ENCODE data around the gene TOMM20.
"Not testable (repeated sequence)": the region's sequence is repeated elsewhere in the genome, so short reads cannot be mapped to it uniquely, and the experiment has no call there.

DNA sequence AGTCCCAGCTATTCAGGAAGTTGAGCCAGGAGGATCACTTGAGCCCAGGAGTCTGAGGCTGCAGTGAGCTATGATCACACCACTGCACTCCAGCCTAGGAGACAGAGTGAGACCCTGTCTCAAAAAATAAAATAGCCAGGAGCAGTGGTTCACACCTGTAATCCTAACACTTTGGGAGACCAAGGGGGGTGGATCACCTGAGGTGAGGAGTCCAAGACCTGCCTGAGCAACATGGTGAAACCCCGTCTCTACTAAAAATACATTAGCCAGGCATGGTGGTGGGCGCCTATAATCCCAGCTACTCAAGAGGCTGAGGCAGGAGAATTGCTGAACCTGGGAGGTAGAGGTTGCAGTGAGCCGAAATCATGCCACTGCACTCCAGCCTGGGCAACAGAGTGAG lies 56.1 kb downstream of the TOMM20 start:
- TF ChIP-seq POLR2AphosphoS5, POLR2A (IDR thresholded peaks at IDR 0.05; ENCODE audit: low read depth, low read length): not testable (repeated sequence)
